Measurements from ENCODE around the gene STK11IP. TPM values are rescaled to one million over a fixed set of nuclear protein-coding genes. Genes with fewer than 3 reads are reported as not detected.

STK11IP gene
- total and polyA plus RNA-seq, 2 of the 13 experiments (the other 11 are each of a cell fraction or from before 2014, with no cell fraction given): 12.8 to 24.0 TPM

- Histone ChIP-seq H3K4me1 (ENCODE audit: insufficient read depth, low read length) (peaks cover 21% of the 10 kb centered on the region), H2AFZ (ENCODE audit: low read length) (no peak overlapping the region), H3K4me3 (replicated peaks in 1 of 3; ENCODE audit: insufficient read depth in 1 of 3, low read depth in 2 of 3, low read length in 3 of 3) (no peak overlapping the region), H3K4me2 (ENCODE audit: low read depth, low read length) (no peak overlapping the region), H3K9me3 (ENCODE audit: low read length) (no peaks in the 10 kb centered on the region), H3K9ac (ENCODE audit: insufficient read depth, low read depth, low read length) (no peak overlapping the region), H3K36me3 (replicated peaks in 1 of 2; ENCODE audit: control insufficient read depth in 1 of 2, insufficient read depth in 2 of 2, low read length in 2 of 2) (no peaks in the 10 kb centered on the region), H3K27ac (ENCODE audit: extremely low read length, insufficient read depth, low read length) (no peak overlapping the region), H4K20me1 (ENCODE audit: insufficient read depth, low read length) (no peaks in the 10 kb centered on the region), H3K79me2 (ENCODE audit: insufficient read depth, low read length) (no peaks in the 10 kb centered on the region), H3K27me3 (ENCODE audit: control insufficient read depth in 1 of 2, insufficient read depth in 2 of 2, low read length in 2 of 2) (peaks cover 28 to 98% of the 10 kb centered on the region in 2 experiments)
- TF ChIP-seq TARDBP (CRISPR knock-in tag; IDR thresholded peaks at IDR 0.05): no peak
- no peak for TF ChIP-seq ETV6 (CRISPR knock-in tag; conservative IDR thresholded peaks at IDR 0.05)
- no peak for TF ChIP-seq ZNF569 (CRISPR knock-in tag; IDR thresholded peaks at IDR 0.05; ENCODE audit: borderline replicate concordance)
- no peak for TF ChIP-seq FOXA3 (CRISPR knock-in tag; IDR thresholded peaks at IDR 0.05)
- TF ChIP-seq ZNF510 (CRISPR knock-in tag; IDR thresholded peaks at IDR 0.05; ENCODE audit: low read depth): no peak
- TF ChIP-seq ZNF121 (CRISPR knock-in tag; IDR thresholded peaks at IDR 0.05): no peak
- no peak for TF ChIP-seq FOXP1 (IDR thresholded peaks at IDR 0.05)
- no peak for TF ChIP-seq FOXP1 (CRISPR knock-in tag; IDR thresholded peaks at IDR 0.05)
- TF ChIP-seq BATF2 (CRISPR knock-in tag; IDR thresholded peaks at IDR 0.05): no peak
- TF ChIP-seq ZNF549 (CRISPR knock-in tag; IDR thresholded peaks at IDR 0.05): no peak
- TF ChIP-seq NFIB (CRISPR knock-in tag; IDR thresholded peaks at IDR 0.05; ENCODE audit: borderline replicate concordance): no peak
- TF ChIP-seq ZNF33A (CRISPR knock-in tag; IDR thresholded peaks at IDR 0.05; ENCODE audit: borderline replicate concordance): no peak
- TF ChIP-seq ZNF18 (CRISPR knock-in tag; IDR thresholded peaks at IDR 0.05; ENCODE audit: insufficient replicate concordance): no peak
- no peak for TF ChIP-seq ZNF780A (CRISPR knock-in tag; IDR thresholded peaks at IDR 0.05)
- TF ChIP-seq SETDB1 (CRISPR knock-in tag; IDR thresholded peaks at IDR 0.05; ENCODE audit: borderline replicate concordance): no peak
- TF ChIP-seq ZNF367 (CRISPR knock-in tag; IDR thresholded peaks at IDR 0.05; ENCODE audit: borderline replicate concordance): no peak
- ChIA-PET POLR2A (no interaction called here), CTCF (ENCODE audit: low intra/inter-chr PET ratio, low total read pairs) (no interaction called here)
- no TSS peak for BruUV-seq (replicated peaks)
- no peak for ATAC-seq
- DNase-seq (ENCODE audit: low spot score): no peak
- intact Hi-C loops (cut with micrococcal nuclease; ENCODE audit: unreplicated experiment) (no loop called here), in situ Hi-C loops (cut with HindIII; ENCODE audit: extremely low pct_ligation_motif_present, low pct_unique_long_range_greater_than_20kb) (no loop called here)
- FAIRE-seq: no peak
- 45% methylated on average over 13 of the region's 15 CpGs for WGBS (ENCODE audit: low lambda C conversion rate)
These were observed 36.7 kb downstream of the STK11IP start for GRCh38 chr2:219634171-219634940.

Measured in HepG2 (cell line).